ENCODE data around the gene DNAJB12. TPM values are rescaled to one million over a fixed set of nuclear protein-coding genes. Genes with fewer than 3 reads are reported as not detected.
A peak's percentile ranks its signal among the peaks of the same experiment; 100 is the strongest.

Gene DNAJB12
- total RNA-seq, 2 donors from 2014 or later, result 24.5 to 36.8 TPM

DNA sequence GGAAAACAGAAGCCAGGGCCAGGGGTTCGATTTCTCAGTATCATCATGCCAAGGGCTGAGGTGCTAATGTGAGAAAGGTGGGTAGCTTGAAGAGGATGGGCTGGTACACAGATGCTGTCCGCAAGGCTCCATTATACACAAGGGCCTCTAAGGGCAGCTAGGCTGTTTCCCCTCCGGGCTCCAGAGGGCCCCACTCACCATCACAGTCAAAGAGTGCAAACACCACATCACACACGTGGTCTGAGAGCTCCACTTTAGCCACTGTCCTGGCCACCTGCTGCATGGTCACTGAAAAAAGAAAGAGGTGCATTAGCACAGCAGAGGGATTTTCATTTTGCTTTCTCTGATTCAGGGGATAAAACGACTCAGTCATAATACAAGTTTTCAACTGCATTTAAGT is 20.9 kb upstream of the DNAJB12 start:
- peak in 1 of 2 donors; percentile 29 for TF ChIP-seq CTCF (IDR thresholded peaks at IDR 0.05)

DNA sequence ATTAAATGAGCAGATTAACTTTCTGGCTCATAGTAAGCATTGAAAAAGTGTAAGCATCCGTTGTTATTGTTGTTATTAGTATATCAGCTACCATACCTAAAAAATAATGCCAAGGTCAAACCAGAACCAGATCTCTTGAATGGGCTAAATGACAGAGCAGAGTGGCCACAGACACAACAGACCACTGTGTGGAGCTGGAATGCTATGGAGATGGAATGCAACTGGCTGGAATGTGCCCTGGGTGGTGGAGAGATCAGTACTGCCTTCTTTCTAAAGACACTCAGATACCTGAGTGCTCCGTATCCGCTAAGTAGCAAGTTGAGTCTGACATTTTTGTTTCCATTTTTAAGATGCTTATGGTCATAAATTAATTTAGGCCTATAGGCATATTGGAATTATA is 20.5 kb upstream of the DNAJB12 start:
- no peak for DNase-seq (ENCODE audit: low spot score)
- TF ChIP-seq CTCF (IDR thresholded peaks at IDR 0.05), result no peak
- Histone ChIP-seq H3K9me3 (no peaks in the 10 kb centered on the region), H3K36me3 (no peaks in the 10 kb centered on the region), H3K27ac (no peak overlapping the region), H3K4me3 (no peak overlapping the region), H3K27me3 (no peaks in the 10 kb centered on the region), H3K4me1 (no peaks in the 10 kb centered on the region)

More for the DNA sequence above, 20.9 kb upstream of the DNAJB12 start:
- no peak overlapping the region for H3K27ac ChIP-seq
- no peak for DNase-seq (ENCODE audit: low spot score)
- H3K4me1 ChIP-seq, result no peaks in the 10 kb centered on the region
- no peaks in the 10 kb centered on the region for H3K36me3 ChIP-seq
- no peaks in the 10 kb centered on the region for H3K27me3 ChIP-seq
- H3K4me3 ChIP-seq, result no peak overlapping the region
- no peaks in the 10 kb centered on the region for H3K9me3 ChIP-seq

GRCh38 chr10:72370201-72370722 is 15.5 kb upstream of the DNAJB12 start:
- no peak for TF ChIP-seq CTCF (IDR thresholded peaks at IDR 0.05)
- H3K9me3 ChIP-seq, result no peaks in the 10 kb centered on the region
- peaks cover 9% of the 10 kb centered on the region for H3K36me3 ChIP-seq

DNA sequence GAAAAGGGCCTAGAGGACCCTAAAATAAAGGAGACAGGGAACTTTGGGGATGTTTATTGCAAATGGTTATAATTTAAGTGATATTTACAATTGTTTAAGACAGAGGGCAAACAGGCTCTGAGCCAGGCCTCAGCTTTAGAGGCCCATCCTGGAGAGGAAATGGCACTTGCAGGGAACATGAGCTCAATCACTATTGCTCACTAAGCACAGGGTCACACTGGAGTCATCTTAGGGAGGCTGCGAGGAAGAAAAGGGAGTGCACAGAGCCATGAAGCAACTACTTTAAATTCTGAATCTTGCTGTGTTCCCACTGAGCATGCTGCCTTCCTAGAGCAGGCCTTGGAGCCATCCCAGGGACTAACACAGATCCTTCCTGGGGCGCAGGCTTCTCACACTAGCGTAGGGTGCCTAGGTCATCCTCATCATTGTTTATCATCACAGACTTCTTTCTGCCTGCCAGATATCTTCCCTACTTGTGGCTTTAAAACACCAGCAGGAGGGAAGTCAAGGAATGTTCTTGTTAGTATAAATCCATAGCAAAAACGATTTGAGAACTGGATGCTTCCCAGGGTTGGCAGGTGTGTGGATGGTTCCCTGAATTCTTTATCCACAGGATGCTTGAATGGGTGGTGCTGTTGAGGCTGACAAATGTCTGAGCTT is 12.7 kb upstream of the DNAJB12 start:
- no peak for TF ChIP-seq CTCF (IDR thresholded peaks at IDR 0.05)
- DNase-seq (ENCODE audit: low spot score), result no peak
- Histone ChIP-seq H3K4me1 (peaks cover 0 to 11% of the 10 kb centered on the region in 2 donors), H3K36me3 (peaks cover 9% of the 10 kb centered on the region), H3K9me3 (no peaks in the 10 kb centered on the region), H3K27ac (no peak overlapping the region), H3K4me3 (no peak overlapping the region), H3K27me3 (no peaks in the 10 kb centered on the region)

More at GRCh38 chr10:72370201-72370722, 15.5 kb upstream of the DNAJB12 start:
- no peaks in the 10 kb centered on the region for H3K27me3 ChIP-seq
- no peak for DNase-seq (ENCODE audit: low spot score)
- no peaks in the 10 kb centered on the region for H3K4me1 ChIP-seq
- no peak overlapping the region for H3K27ac ChIP-seq
- no peak overlapping the region for H3K4me3 ChIP-seq

DNA sequence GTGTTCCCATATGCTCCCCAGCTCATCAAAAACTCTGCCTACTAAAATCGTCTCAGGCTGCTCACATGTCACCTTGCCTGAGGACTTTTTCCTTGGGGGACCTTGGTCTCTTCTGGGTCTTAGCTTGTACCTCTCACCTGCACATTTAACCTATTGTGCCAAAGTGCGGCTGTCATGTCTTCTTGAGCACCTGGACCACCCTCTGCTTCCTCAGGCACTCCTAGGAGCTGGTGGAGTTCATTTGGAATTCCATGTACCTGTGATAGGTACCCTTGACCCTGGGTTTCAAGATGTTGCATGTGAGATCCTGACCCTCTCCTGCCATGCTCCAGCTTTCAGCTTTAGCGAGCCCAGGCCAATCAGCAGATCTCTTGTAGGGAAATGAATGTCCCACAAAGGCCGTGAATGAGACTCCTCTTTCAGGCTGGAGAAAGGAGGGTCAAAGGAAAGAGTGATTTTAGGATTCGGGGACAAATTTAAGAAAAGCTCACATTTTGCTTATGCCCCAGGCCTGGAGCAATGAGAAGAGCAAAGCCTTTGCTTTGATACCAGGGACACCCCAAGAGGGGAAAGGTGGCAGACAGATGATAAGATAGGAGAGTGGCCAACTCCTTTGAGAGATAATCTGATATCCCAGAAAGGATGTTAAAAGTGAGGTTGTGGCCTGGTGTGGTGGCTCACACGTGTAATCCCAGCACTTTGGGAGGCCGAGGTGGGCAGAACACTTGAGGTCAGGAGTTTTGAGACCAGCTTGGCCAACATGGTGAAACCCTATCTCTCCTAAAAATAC is 10.6 kb upstream of the DNAJB12 start:
- peaks cover 9% of the 10 kb centered on the region for H3K36me3 ChIP-seq
- H3K27me3 ChIP-seq, result no peaks in the 10 kb centered on the region
- no peak overlapping the region for H3K4me3 ChIP-seq
- no peak for DNase-seq (ENCODE audit: low spot score)
- no peak for TF ChIP-seq CTCF (IDR thresholded peaks at IDR 0.05)
- H3K27ac ChIP-seq, result no peak overlapping the region
- H3K4me1 ChIP-seq, result peaks cover 0 to 11% of the 10 kb centered on the region in 2 donors
- no peaks in the 10 kb centered on the region for H3K9me3 ChIP-seq
